Dendritic cell treated with granulocyte-macrophage colony-stimulating factor and Interleukin-4, amounts not matched to agents 40 ng/mL and 50 ng/mL, for 4 days (primary cell): Measurements from ENCODE around the gene ERBB2.

ENCODE experiments used
- H3K27ac Mint-ChIP-seq: one replicate; pipeline ENCODE4 v1.8.0; 2022; ENCODE audit warnings: mild to moderate bottlenecking, mixed read lengths
- H3K27me3 Mint-ChIP-seq: one replicate; pipeline ENCODE4 v1.8.0; 2022; ENCODE audit warnings: mild to moderate bottlenecking, mixed read lengths
- H3K36me3 Mint-ChIP-seq: one replicate; pipeline ENCODE4 v1.8.0; 2022; ENCODE audit warnings: low read depth, mixed read lengths
- H3K4me1 Mint-ChIP-seq: one replicate; pipeline ENCODE4 v1.8.0; 2022; ENCODE audit warnings: low read depth, mixed read lengths
- H3K4me3 Mint-ChIP-seq: one replicate; pipeline ENCODE4 v1.8.0; 2022; ENCODE audit warnings: mild to moderate bottlenecking, moderate library complexity, mixed read lengths
- H3K9me3 Mint-ChIP-seq: one replicate; pipeline ENCODE4 v1.8.0; 2022; ENCODE audit warnings: mixed read lengths
- intact Hi-C: fragments of 100-400 bp; cut with micrococcal nuclease; formaldehyde crosslinking; loops from one replicate; pipeline ENCODE4 v1.15.0; 2022

The ERBB2 gene

GRCh38 chr17:39669897-39670735 lies 29.7 kb upstream of the ERBB2 start:
- Mint-ChIP-seq H3K4me1 (peaks cover 29% of the 10 kb centered on the region), H3K4me3 (no peak overlapping the region), H3K9me3 (no peaks in the 10 kb centered on the region), H3K36me3 (no peaks in the 10 kb centered on the region), H3K27ac (no peak overlapping the region), H3K27me3 (peaks cover 81% of the 10 kb centered on the region)
- intact Hi-C loops = no loop called here

GRCh38 chr17:39670746-39671145 lies 29.1 kb upstream of the ERBB2 start:
- Mint-ChIP-seq H3K4me1 (peaks cover 33% of the 10 kb centered on the region), H3K27me3 (peaks cover 76% of the 10 kb centered on the region), H3K36me3 (no peaks in the 10 kb centered on the region), H3K4me3 (no peak overlapping the region), H3K9me3 (no peaks in the 10 kb centered on the region), H3K27ac (no peak overlapping the region)
- intact Hi-C loops = no loop called here

GRCh38 chr17:39671651-39672521 lies 28.0 kb upstream of the ERBB2 start:
- H3K27ac Mint-ChIP-seq = no peak overlapping the region
- peaks cover 65% of the 10 kb centered on the region for H3K27me3 Mint-ChIP-seq
- H3K9me3 Mint-ChIP-seq = no peaks in the 10 kb centered on the region
- H3K36me3 Mint-ChIP-seq = no peaks in the 10 kb centered on the region
- peaks cover 34% of the 10 kb centered on the region for H3K4me1 Mint-ChIP-seq
- intact Hi-C loops = loop anchor here (1.0 kb wide), 1 partner anchor 50 kb away; no protein-coding TSS in a partner anchor
- no peak overlapping the region for H3K4me3 Mint-ChIP-seq

DNA sequence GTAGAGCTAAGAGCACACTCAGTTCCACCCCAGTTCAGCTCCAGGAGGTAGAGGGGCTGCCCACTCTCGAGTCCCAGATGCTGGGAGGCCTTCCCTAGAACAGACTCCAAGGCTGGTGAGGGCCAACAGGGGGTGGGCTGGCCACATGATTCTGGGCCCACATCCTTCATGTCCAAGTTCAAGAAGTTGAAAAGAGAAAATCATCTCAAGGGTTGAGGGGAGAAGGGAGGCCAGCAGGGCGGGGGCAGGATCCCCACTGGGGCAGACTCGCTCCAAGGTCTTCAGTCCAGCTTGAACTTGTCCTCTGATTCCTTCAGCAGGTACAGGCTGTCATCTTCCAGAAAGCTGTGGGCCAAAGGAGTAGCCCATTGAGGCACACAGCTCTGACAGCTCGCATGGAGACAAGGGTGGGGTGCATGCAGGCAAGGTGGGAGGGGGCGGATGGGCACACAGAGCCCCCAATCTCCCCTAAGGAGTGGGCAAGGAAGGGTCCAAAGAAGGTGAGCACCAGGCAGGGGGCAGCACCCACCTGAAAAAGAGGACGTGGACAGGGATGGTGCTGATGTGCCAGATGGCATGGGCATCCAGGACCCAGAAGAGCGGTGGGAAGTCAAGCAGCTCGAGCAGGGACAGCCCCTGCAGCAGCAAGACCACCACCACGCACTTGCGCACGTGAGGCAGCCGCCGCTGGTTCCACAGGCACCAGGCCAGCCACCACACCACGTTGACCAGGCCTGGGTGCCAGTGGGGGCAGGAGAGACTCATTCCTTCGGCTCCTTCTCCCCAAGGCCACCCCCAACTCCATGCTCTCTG lies 27.1 kb upstream of the ERBB2 start:
- no peaks in the 10 kb centered on the region for H3K9me3 Mint-ChIP-seq
- no peak overlapping the region for H3K27ac Mint-ChIP-seq
- H3K27me3 Mint-ChIP-seq = peaks cover 58% of the 10 kb centered on the region
- no peak overlapping the region for H3K4me3 Mint-ChIP-seq
- peaks cover 31% of the 10 kb centered on the region for H3K4me1 Mint-ChIP-seq
- intact Hi-C loops = loop anchor here (1.0 kb wide), 1 partner anchor 50 kb away; no protein-coding TSS in a partner anchor
- peaks cover 6% of the 10 kb centered on the region for H3K36me3 Mint-ChIP-seq

DNA sequence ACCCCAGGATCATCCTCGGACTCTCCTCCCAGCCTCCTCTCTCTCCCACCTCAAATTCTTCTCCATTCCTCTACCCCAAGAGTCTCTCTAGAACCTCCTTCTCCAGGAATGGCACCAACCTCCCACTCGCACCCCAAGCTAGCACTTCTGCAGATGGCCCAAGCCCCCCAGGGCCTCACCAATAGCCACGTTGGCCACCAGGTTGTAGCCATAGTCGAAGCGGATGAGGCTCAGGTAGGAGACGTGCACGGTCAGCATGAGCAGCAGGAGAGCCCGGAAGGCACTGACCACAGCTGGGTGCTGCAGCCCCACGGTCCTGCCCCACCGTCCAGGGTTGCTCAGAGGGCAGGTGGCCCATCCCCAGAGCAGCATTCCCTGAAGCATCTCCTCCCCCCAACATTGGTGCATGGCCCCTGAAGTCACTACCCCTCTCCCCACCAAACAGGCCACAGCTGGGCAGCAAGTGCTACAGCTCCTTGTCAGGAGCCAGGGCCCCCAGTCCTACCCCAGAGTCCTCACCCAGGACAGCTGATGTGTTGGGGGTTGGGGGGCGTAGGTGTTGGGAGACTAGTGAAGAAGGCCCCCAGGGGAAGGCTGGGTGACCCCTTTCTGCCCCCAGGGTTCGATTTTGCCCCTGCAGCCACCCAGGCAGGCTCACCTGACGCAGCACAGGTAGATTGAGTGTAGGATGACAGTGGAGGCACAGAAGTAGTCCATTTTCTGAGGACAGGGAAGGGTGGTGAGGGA lies 26.4 kb upstream of the ERBB2 start:
- no peak overlapping the region for H3K27ac Mint-ChIP-seq

DNA sequence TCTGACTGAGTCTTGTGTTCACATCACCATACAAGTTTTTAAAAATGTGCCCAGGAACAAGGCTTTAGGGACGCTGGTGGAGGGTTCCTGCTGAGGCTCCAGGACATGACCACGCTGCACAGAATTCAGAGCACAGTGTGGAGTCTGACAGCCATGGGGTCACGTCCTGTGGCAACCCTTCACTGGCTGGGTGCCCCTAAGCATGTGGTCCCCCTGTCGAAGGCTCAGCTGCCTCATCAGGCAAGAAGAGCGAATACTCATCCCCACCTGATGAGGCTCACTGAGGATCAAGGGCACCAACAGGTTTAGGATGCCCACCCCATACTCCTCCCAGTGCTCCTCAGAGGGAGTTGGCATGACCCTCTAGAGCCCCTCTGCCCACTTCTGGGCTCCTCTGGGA lies 25.7 kb upstream of the ERBB2 start:
- Mint-ChIP-seq H3K27me3 (peaks cover 46% of the 10 kb centered on the region), H3K4me3 (no peak overlapping the region), H3K27ac (no peak overlapping the region), H3K36me3 (peaks cover 21% of the 10 kb centered on the region), H3K4me1 (peaks cover 26% of the 10 kb centered on the region), H3K9me3 (no peaks in the 10 kb centered on the region)
- intact Hi-C loops = no loop called here

More for the DNA sequence above, 26.4 kb upstream of the ERBB2 start:
- Mint-ChIP-seq H3K27me3 (peaks cover 51% of the 10 kb centered on the region), H3K36me3 (peaks cover 14% of the 10 kb centered on the region), H3K4me3 (no peak overlapping the region), H3K4me1 (peaks cover 28% of the 10 kb centered on the region), H3K9me3 (no peaks in the 10 kb centered on the region)
- intact Hi-C loops = no loop called here

DNA sequence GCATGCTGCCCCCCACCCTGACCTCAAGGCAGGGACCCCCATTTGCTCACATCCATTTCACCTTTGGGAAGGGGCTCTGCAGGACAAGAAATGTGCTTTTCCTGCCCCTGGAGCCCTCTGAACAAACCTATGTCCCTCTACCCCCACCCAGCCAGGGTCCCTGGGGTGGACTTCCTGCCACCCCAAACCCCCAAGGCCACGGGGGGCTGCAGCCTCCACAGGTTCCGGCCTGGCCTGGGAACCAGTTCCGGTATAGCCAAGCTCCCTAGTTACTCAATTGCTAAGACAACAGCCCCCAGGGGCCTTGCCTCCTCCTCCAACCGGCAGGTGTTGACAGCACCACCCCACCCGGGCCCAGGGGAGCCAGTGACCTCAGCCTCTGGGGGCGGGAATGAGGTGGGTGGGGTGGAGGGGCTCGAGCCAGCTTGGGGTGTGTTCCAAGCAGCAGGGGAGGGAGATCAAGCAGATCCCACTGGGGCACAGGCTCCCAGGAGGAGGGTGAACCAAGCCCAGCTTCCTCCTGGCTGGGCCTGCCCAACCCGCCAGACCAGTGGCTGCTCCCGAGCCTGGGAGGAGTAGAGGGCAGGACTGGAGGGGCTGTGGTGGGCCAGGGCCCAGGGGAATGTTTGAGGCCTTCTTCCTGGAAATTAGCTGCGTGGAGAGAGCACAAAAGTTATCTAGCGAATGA lies 25.0 kb upstream of the ERBB2 start:
- intact Hi-C loops = no loop called here

GRCh38 chr17:39675390-39676082 lies 24.3 kb upstream of the ERBB2 start:
- Mint-ChIP-seq H3K36me3 (peaks cover 32% of the 10 kb centered on the region), H3K4me1 (peaks cover 40% of the 10 kb centered on the region), H3K27me3 (peaks cover 32% of the 10 kb centered on the region), H3K9me3 (no peaks in the 10 kb centered on the region), H3K27ac (no peak overlapping the region), H3K4me3 (no peak overlapping the region)
- intact Hi-C loops = no loop called here

More for the DNA sequence above, 25.0 kb upstream of the ERBB2 start:
- peaks cover 27% of the 10 kb centered on the region for H3K36me3 Mint-ChIP-seq
- no peaks in the 10 kb centered on the region for H3K9me3 Mint-ChIP-seq
- H3K4me1 Mint-ChIP-seq = peaks cover 33% of the 10 kb centered on the region
- no peak overlapping the region for H3K27ac Mint-ChIP-seq
- peaks cover 39% of the 10 kb centered on the region for H3K27me3 Mint-ChIP-seq
- no peak overlapping the region for H3K4me3 Mint-ChIP-seq

GRCh38 chr17:39676198-39676819 lies 23.6 kb upstream of the ERBB2 start:
- no peak overlapping the region for H3K4me3 Mint-ChIP-seq
- H3K27me3 Mint-ChIP-seq = peaks cover 24% of the 10 kb centered on the region
- H3K27ac Mint-ChIP-seq = no peak overlapping the region
- intact Hi-C loops = no loop called here
- H3K36me3 Mint-ChIP-seq = peaks cover 39% of the 10 kb centered on the region
- H3K4me1 Mint-ChIP-seq = peaks cover 43% of the 10 kb centered on the region
- no peaks in the 10 kb centered on the region for H3K9me3 Mint-ChIP-seq

DNA sequence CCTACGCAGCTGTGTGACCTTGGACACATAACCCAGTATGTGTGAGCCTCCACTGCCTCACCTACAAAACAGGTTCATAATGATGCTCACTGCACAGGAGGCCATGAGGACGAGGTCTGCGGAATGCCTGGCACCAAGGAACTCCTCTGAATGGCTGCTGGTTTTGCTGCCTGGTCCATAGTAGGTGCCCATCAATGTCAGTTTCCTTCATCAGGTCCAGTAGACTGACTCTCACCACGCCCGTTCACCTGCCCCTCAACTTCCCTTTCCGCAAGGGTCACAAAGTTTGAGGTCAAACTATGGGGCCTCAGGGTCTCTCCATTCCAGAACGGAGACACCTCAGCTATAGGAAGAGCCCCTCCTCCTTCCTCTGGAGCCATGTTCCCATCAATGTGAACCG lies 22.8 kb upstream of the ERBB2 start:
- H3K9me3 Mint-ChIP-seq = no peaks in the 10 kb centered on the region
- intact Hi-C loops = no loop called here
- peaks cover 38% of the 10 kb centered on the region for H3K4me1 Mint-ChIP-seq
- peaks cover 46% of the 10 kb centered on the region for H3K36me3 Mint-ChIP-seq
- H3K27me3 Mint-ChIP-seq = peaks cover 17% of the 10 kb centered on the region
- no peak overlapping the region for H3K4me3 Mint-ChIP-seq
- H3K27ac Mint-ChIP-seq = no peak overlapping the region

DNA sequence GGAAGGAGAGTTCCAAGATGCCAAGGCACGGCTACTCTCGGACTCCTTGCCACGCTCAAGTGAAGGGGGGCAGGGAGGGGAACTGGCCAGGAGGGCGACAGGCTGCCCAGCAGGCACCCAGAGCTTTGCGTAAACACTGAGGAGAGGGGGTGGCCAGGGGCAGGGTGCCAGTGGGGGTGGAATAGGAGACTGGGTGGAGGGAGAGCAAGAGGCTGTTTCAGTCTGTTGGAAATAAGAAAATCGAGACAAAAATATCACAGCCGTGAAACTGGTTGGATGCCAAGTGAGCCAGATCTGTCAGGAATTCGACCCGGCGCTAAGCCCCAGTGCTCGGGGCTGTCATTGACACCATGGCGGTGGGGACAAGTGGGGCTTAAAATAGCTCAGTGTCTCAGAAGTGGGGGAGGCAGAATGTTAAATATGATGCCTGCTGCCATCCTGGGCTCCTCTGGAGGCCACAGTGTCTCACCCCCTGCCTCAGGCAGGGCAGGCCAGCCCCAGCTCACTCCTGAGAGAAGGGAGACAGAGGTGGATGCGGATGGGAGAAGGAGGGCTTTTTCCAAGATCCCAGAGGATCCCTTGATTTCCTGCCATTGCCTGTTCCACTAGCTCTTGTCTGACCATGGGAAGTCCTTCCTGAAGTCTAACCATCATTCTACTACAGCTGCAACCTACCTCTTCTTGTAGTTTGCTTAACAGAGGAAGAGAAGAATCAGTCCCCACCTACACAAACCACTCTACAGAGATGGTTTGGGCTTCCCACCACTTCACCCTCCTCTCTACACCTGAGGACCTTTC lies 22.1 kb upstream of the ERBB2 start:
- H3K27ac Mint-ChIP-seq = no peak overlapping the region
- H3K36me3 Mint-ChIP-seq = peaks cover 49% of the 10 kb centered on the region
- peaks cover 35% of the 10 kb centered on the region for H3K4me1 Mint-ChIP-seq
- peaks cover 11% of the 10 kb centered on the region for H3K27me3 Mint-ChIP-seq
- no peaks in the 10 kb centered on the region for H3K9me3 Mint-ChIP-seq
- intact Hi-C loops = no loop called here
- H3K4me3 Mint-ChIP-seq = no peak overlapping the region
